Measurements from ENCODE around the gene SLC29A4. TPM values are rescaled to one million over a fixed set of nuclear protein-coding genes. Genes with fewer than 3 reads are reported as not detected.
"Not testable (repeated sequence)": the region's sequence is repeated elsewhere in the genome, so short reads cannot be mapped to it uniquely, and the experiment has no call there.

Gene SLC29A4
- total RNA-seq, 1 experiment from 2014 or later, result 16.5 TPM

GRCh38 chr7:5296015-5296610 is 13.4 kb downstream of the SLC29A4 start:
- H3K4me3 ChIP-seq (ENCODE audit: insufficient read depth, low read depth, low read length), result peak overlapping the region; percentile 49
- peak; percentile 81 for DNase-seq
- H3K27me3 ChIP-seq (ENCODE audit: control insufficient read depth, insufficient read depth, low read length), result peaks cover 2% of the 10 kb centered on the region
- no peaks in the 10 kb centered on the region for H3K36me3 ChIP-seq (replicated peaks; ENCODE audit: control insufficient read depth, insufficient read depth, low read length)

DNA sequence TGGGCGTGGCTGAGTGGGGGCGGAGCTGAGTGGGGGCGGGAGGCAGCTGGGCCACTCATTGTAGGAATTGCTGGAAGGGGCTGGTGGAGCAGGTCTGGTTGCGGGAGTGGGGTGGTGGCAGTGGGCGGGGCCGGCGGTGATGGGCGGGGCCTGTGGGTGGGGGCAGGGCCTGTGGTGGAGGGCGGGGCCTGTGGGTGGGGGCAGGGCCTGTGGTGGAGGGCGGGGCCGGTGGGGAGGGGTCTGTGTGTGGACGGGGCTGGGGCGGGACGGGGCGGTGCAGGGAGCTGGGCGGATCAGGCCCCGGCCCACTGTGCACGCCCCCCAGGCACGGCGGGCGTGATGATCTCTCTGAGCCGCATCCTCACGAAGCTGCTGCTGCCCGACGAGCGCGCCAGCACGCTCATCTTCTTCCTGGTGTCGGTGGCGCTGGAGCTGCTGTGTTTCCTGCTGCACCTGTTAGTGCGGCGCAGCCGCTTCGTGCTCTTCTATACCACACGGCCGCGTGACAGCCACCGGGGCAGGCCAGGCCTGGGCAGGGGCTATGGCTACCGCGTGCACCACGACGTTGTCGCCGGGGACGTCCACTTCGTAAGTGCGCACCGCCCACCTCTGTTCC is 14.0 kb downstream of the SLC29A4 start:
- DNase-seq, result peak; percentile 100
- Histone ChIP-seq H3K4me3 (ENCODE audit: insufficient read depth, low read depth, low read length) (peak overlapping the region; percentile 32), H3K36me3 (replicated peaks; ENCODE audit: control insufficient read depth, insufficient read depth, low read length) (no peaks in the 10 kb centered on the region), H3K27me3 (ENCODE audit: control insufficient read depth, insufficient read depth, low read length) (peaks cover 2% of the 10 kb centered on the region)

GRCh38 chr7:5300366-5300765 is 17.6 kb downstream of the SLC29A4 start:
- no peak overlapping the region for H3K4me3 ChIP-seq (ENCODE audit: insufficient read depth, low read depth, low read length)
- DNase-seq, result no peak
- H3K27me3 ChIP-seq (ENCODE audit: control insufficient read depth, insufficient read depth, low read length), result peaks cover 2% of the 10 kb centered on the region
- no peaks in the 10 kb centered on the region for H3K36me3 ChIP-seq (replicated peaks; ENCODE audit: control insufficient read depth, insufficient read depth, low read length)

GRCh38 chr7:5302577-5302976 is 19.8 kb downstream of the SLC29A4 start:
- Histone ChIP-seq H3K4me3 (ENCODE audit: insufficient read depth, low read depth, low read length) (no peak overlapping the region), H3K27me3 (ENCODE audit: control insufficient read depth, insufficient read depth, low read length) (no peaks in the 10 kb centered on the region), H3K36me3 (replicated peaks; ENCODE audit: control insufficient read depth, insufficient read depth, low read length) (no peaks in the 10 kb centered on the region)
- peak; percentile 63 for DNase-seq

DNA sequence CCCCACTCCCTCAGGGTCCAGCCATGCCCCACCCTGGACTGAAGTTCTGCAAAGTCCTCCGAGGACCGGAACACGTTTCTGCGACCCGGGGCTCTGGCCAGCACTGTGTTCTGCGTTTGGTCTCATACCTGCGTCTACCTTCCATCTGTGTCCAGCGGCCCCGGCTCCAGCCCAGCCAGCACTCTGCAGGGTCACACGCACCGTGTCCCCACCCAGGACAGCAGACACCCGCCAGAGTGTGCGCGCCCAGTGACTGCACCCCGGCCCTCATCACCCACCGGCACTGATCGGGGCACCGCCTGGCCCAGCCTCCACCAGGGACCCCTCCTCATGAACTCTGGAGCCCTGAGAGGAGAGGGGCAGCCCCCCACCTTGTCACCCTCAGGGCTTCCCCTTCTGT is 20.3 kb downstream of the SLC29A4 start:
- Histone ChIP-seq H3K36me3 (replicated peaks; ENCODE audit: control insufficient read depth, insufficient read depth, low read length) (no peaks in the 10 kb centered on the region), H3K27me3 (ENCODE audit: control insufficient read depth, insufficient read depth, low read length) (no peaks in the 10 kb centered on the region), H3K4me3 (ENCODE audit: insufficient read depth, low read depth, low read length) (no peak overlapping the region)
- peak; percentile 47 for DNase-seq

GRCh38 chr7:5303591-5304505 is 21.1 kb downstream of the SLC29A4 start:
- no peak overlapping the region for H3K4me3 ChIP-seq (ENCODE audit: insufficient read depth, low read depth, low read length)
- DNase-seq, result peak; percentile 60

GRCh38 chr7:5305050-5305449 is 22.3 kb downstream of the SLC29A4 start:
- peak; percentile 27 for DNase-seq
- not testable (repeated sequence) for H3K36me3 ChIP-seq (replicated peaks; ENCODE audit: control insufficient read depth, insufficient read depth, low read length); H3K27me3 ChIP-seq (ENCODE audit: control insufficient read depth, insufficient read depth, low read length); H3K4me3 ChIP-seq (ENCODE audit: insufficient read depth, low read depth, low read length)

More at GRCh38 chr7:5303591-5304505, 21.1 kb downstream of the SLC29A4 start:
- Histone ChIP-seq H3K36me3 (replicated peaks; ENCODE audit: control insufficient read depth, insufficient read depth, low read length) (no peaks in the 10 kb centered on the region), H3K27me3 (ENCODE audit: control insufficient read depth, insufficient read depth, low read length) (no peaks in the 10 kb centered on the region)

DNA sequence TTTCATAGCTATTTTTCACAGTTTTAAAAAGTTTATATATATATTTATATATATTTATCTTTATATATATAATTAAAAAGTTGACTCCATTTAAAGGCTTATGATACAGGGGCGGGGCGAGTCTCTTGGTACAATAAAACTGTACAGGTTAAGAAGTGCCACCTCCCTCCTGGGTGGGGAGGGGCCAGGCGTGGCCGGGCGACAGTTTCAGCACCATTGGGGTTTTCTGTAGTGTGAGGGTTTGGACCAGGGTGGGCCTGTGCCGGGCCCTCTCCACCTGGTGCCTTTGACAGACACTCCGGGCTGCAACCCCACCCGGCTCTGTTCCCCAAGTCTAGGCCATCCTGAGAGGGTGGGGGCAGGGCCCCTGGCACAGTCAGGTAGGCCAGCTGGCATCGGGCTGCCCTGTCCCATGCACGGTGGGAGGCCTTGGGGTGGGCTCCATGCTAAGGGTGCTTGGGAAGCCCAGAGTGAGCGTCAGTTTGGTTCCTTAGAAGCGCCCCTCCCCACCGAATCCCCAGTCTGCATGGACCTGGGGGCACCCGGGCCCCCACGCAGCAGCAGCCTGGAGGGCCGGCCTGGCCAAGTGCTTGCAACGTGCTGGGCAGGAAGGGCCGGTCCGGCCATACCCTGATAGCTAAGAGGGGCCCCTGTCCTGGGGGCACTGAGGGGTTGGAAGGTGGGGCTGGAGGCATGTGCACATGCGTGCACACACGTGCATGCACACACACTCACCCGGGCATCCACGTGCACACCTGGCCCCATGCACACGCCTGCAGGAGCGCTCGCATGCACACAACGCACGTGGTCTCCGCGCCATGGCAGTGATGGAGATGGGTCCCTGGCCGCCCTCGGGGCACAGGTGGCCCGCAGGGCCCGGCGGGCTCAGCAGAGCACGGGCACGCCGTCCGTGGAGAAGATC is 24.7 kb downstream of the SLC29A4 start:
- not testable (repeated sequence) for H3K4me3 ChIP-seq (ENCODE audit: insufficient read depth, low read depth, low read length); H3K27me3 ChIP-seq (ENCODE audit: control insufficient read depth, insufficient read depth, low read length); H3K36me3 ChIP-seq (replicated peaks; ENCODE audit: control insufficient read depth, insufficient read depth, low read length)
- DNase-seq, result peak; percentile 43

- peak; percentile 46 for DNase-seq
- no peak overlapping the region for H3K4me3 ChIP-seq (ENCODE audit: insufficient read depth, low read depth, low read length)
Observed at GRCh38 chr7:5309146-5309545, 26.4 kb downstream of the SLC29A4 start.

GRCh38 chr7:5310822-5311405 is 28.2 kb downstream of the SLC29A4 start:
- DNase-seq, result peak; percentile 30
- Histone ChIP-seq H3K27me3 (ENCODE audit: control insufficient read depth, insufficient read depth, low read length) (no peaks in the 10 kb centered on the region), H3K36me3 (replicated peaks; ENCODE audit: control insufficient read depth, insufficient read depth, low read length) (no peaks in the 10 kb centered on the region), H3K4me3 (ENCODE audit: insufficient read depth, low read depth, low read length) (no peak overlapping the region)

More at GRCh38 chr7:5309146-5309545, 26.4 kb downstream of the SLC29A4 start:
- no peaks in the 10 kb centered on the region for H3K27me3 ChIP-seq (ENCODE audit: control insufficient read depth, insufficient read depth, low read length)
- no peaks in the 10 kb centered on the region for H3K36me3 ChIP-seq (replicated peaks; ENCODE audit: control insufficient read depth, insufficient read depth, low read length)

DNA sequence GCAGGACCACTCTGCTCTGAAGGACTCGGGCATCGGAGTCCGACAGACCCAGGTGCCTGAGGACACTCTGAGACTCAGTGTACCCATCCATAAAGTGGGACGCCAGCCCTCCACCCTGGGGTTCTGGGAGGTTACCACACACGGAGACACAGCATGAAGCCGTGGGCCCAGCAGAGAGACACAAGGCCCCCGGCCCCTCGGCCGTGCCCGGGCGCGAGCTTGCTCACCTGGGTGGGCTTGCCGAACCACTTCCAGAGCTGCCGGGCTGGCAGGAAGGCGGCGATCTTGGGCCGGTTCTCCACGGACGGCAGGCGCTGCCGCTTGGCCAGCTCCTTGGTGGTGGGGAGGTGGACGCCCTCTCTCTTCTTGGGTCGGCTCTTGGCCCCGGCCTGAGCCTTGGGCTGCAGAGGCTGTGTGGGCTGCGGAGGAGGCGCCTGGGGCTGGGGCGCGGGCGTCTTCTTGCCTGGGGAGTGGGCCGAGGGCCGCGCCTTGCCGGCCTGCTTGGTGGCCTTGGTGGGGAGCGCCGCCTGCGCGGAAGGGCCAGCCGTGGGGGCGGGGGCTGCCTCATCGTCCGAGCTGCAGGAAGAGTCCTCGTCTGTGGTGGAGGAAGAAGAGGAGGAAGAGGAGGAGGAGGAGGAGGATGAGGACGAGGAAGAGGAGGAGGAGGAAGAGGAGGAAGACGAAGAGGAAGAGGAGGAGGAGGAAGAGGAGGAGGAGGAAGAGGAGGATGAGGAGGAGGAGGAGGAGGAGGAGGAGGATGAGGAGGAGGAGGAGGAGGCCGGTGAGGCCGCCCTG is 29.7 kb downstream of the SLC29A4 start:
- H3K27me3 ChIP-seq (ENCODE audit: control insufficient read depth, insufficient read depth, low read length); H3K36me3 ChIP-seq (replicated peaks; ENCODE audit: control insufficient read depth, insufficient read depth, low read length); H3K4me3 ChIP-seq (ENCODE audit: insufficient read depth, low read depth, low read length): not testable (repeated sequence)
- DNase-seq, result peak; percentile 22

DNA sequence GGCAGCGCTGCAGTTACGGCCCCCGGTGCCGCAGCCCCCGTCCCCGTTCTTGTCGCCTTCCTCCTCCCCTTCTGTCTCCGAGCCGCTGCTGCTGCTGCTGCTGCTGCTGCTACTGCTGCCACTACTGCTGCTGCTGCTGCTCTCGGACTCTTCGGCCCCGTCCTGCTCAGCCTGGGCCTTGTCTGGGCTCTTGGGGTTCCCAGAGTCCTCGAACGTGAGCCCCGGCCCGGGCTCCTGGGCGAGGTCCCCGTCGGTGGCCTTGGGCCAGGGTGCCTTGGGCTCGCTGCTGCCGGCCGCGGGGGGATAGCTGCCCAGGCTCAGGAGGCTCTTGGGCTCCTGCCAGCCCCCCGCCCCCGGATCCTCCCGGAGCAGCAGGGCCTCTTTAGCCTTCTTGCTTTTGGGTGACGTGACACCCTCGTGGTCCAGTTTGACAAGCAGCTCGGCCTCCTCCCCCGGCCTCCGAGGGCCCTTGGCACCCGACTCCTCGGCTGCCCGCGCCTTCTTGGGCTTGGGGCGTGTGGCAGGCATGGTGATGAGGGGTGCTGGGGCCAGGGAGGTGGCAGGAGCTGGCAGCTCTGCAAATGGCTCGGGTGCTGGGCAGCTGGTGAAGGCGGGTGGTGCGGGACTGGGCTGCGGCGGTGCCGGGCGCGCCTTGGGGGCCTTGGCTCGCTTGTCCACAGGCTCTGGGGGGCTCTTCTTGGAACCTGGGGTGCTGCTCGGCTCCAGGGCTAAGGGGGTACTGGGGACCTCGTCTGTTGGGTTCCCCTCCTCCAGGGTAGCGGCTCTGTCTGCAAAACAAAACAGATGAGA is 30.5 kb downstream of the SLC29A4 start:
- not testable (repeated sequence) for H3K4me3 ChIP-seq (ENCODE audit: insufficient read depth, low read depth, low read length); H3K27me3 ChIP-seq (ENCODE audit: control insufficient read depth, insufficient read depth, low read length); H3K36me3 ChIP-seq (replicated peaks; ENCODE audit: control insufficient read depth, insufficient read depth, low read length)
- DNase-seq, result peak; percentile 37
